GM18520 (cell line): ENCODE results near the gene UGCG.
"Not testable (repeated sequence)": the region's sequence is repeated elsewhere in the genome, so short reads cannot be mapped to it uniquely, and the experiment has no call there.

ENCODE experiments used
- ATAC-seq: cut with Tn5 transposase; IDR thresholded peaks from one replicate; pipeline ENCODE4 v1.9.1; 2021; ENCODE audit not compliant: unreplicated experiment

The UGCG gene

GRCh38 chr9:111917201-111917600 lies 20.6 kb downstream of the UGCG start:
- ATAC-seq: peak; percentile 30

DNA sequence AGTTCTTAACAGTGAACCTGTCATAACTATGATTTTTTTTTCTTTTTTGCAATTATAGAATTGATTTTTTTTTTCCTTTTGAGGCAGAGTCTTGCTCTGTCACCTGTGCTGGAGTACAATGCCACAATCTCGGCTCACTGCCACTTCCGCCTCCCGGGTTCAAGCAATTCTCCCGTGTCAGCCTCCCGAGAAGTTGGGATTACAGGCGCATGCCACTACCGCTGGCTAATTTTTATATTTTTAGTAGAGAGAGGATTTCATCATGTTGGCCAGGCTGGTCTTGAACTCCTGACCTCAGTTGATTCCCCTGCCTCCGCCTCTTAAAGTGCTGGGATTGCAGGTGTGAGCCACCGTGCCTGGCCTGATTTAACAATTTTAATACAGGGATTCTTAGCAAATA lies 21.4 kb downstream of the UGCG start:
- no peak for ATAC-seq

GRCh38 chr9:111919875-111920274 lies 23.3 kb downstream of the UGCG start:
- no peak for ATAC-seq

- no peak for ATAC-seq
Measured at GRCh38 chr9:111920531-111920930, 23.9 kb downstream of the UGCG start.

GRCh38 chr9:111922324-111923013 lies 25.9 kb downstream of the UGCG start:
- no peak for ATAC-seq

GRCh38 chr9:111924281-111924680 lies 27.7 kb downstream of the UGCG start:
- no peak for ATAC-seq

- no peak for ATAC-seq
Measured at GRCh38 chr9:111925017-111925770, 28.6 kb downstream of the UGCG start.

DNA sequence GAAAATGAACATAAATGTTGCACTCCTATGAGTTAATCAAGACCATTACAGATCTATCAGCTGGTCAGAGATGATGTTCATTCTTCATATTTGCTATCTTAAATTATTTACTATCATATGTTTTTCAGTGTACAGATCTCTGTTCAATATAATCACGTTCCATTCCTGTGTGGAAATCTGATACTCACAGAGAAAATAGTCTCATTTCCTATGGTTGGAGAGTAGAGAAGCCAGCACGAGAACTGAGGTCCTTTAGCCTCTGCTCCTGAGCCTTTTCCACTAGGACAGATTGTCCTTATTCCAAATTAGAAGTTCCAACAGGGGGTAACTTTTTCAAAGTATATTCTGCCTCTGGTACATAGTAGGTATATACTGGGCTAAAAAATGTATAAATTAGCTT lies 29.2 kb downstream of the UGCG start:
- no peak for ATAC-seq

- peak; percentile 91 for ATAC-seq
Measured at GRCh38 chr9:111926421-111926875, 29.8 kb downstream of the UGCG start.

DNA sequence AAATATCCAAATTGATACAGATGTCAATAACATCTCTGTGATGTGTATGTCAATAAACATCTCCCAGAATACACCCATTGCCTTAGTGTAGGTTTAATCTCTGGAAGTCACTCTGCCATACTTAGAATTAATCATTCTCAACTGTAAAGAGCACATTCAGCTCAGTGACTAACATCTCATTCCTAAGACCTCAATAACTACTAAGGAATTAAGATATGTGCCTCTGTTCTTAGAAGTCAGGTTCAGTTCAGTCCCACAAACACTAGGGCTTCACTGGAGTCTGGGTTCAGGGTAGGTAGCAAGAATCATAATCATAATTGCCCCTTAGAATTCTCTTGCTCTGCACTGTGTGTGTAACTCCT lies 31.7 kb downstream of the UGCG start:
- no peak for ATAC-seq

GRCh38 chr9:111934747-111935146 lies 38.1 kb downstream of the UGCG start:
- no peak for ATAC-seq

DNA sequence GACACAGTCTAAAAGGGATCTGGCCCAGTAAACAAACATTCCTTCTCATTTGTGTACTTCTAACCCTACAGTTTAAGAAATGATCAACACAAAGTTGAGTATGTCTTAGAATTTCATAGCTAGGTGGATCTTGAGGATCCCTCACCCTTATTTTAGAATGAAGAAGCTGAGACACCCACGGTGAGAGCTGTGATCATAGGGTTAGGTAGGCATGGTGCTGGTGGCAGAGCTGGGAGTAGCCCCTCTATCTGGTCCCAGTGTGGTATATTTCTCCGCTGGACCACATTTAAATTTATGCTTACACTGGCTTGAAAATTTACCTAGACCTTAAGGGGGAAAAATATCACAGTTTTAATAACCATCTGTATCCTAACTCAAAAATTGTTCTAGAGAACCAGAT lies 39.8 kb downstream of the UGCG start:
- ATAC-seq: no peak

- ATAC-seq: no peak
Measured at GRCh38 chr9:111937301-111937700, 40.7 kb downstream of the UGCG start.

DNA sequence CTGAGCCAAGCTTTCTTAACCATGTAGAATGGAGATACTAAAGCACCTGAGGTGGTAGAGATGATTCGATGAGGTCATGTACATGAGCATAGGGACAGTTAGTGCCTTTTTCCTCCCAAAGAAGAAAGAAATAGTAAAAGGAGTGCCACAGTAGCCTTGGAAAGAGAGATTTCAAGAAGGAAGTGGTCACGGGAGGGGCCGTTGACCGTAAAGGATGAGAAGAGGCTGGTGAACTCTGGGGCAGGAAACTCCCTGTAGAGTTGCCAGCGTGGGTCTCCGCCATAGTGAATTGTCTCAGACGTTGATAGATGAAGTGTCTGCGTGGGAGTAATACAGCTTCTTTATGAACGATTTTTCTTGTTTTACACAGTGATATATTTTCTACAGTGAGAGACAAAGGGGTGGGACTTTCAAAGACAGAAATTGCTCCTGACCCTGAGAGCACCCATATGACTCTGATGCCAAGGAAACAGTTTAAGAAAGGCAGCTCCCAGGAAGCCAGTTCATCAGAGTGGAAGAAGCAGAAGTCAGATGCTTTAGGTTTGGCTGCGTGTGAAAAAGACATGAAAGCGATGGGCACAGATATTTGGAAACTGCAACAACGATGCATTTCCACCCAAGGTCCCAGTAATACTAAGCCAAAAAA lies 41.3 kb downstream of the UGCG start:
- ATAC-seq: peak; percentile 67

- ATAC-seq: peak; percentile 3
Measured at GRCh38 chr9:111938427-111938800, 41.8 kb downstream of the UGCG start.

DNA sequence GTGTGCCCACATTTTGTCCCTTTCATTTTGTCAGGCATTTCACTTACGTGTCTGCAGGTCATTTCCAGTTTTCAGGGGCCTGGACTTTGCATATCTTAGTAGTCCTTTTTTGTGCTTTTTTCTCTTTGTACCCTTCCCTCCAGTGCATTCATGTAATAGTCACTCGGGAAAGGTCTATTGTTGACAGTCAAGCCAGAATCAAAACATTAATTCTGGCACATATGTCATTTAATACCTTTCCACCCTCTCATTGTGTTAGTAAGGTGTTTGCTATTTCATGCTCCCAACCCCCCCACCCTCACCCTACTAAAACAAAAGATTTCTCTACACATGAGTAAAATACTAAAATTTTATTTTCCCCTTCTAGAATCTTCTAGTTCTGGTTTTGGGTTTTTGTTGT lies 42.7 kb downstream of the UGCG start:
- no peak for ATAC-seq

- ATAC-seq: no peak
Measured at GRCh38 chr9:111940697-111941096, 44.1 kb downstream of the UGCG start.

DNA sequence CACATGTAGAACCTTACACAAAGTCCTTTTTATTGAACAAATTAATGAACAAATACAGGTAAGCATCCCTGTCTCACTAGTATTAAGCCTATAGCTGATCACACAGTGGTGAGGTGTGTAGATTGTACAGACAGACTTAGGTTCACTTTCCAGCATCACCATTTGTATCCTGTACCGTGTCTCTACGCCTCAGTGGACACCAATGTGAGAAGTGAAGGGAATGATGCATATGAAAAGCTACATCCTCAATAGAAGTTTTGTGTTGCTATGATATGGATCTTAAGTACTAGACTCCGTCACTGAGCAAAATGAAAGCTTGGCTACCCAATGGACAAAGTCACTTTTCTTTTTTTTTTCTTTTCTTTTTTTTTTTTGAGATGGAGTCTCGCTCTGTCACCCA lies 46.6 kb downstream of the UGCG start:
- ATAC-seq: no peak

- no peak for ATAC-seq
Measured at GRCh38 chr9:111943746-111944145, 47.1 kb downstream of the UGCG start.

DNA sequence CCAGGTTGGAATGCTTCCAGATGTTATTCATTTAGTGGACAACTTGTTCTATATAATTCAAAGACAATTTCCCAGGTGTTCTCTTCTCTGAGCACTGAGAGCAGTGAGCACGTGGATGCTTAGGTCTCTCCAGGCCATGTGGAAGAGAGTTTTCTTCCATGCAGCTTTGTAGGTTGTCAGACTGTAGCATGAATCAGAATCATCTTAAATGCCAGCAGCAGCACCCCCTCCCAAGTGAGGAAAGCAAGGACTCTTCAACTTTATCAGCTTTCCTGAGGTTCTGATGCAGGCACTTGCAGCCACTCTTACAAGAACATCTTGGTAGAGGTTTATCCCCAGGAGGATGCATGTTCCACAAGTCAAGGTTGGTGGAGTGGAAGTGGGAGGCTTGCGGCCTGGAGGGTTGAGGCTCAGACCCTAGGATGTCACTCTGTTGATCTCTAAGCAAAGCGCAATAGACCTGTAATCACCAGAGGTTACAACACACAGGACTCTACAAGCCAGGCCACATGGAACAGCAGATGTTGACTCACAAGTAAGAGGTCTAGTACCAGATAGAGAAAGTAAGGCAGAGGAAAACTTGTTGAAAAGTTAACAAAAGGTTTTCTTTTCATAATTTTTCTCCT lies 47.7 kb downstream of the UGCG start:
- no peak for ATAC-seq

DNA sequence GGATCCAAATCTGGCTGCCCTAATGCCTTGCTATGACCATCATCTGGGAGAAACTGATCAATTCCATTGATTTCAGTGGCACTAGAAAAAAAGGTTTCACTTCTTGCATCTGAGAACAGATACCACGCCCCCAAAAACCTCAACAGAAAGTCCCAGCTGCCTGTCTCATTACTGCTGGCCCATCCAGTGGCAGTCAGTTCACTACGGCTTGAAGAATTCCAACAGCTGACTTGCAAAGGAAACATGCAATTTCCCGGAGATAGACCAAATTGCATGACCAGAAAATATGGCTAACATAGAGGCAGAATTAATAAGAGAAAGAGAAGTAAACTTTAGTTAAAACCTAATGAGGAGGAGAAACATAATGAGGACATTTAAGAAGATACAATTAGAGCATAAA lies 48.6 kb downstream of the UGCG start:
- peak; percentile 76 for ATAC-seq

GRCh38 chr9:111948109-111948508 lies 51.5 kb downstream of the UGCG start:
- ATAC-seq: not testable (repeated sequence)
